ENCODE data around the gene UBIAD1. TPM values are rescaled to one million over a fixed set of nuclear protein-coding genes. Genes with fewer than 3 reads are reported as not detected.

UBIAD1 gene
- total and polyA plus RNA-seq, 10 of the 15 experiments (the other 5 are each of a cell fraction or from before 2014, with no cell fraction given), result 4.5 to 23.8 (median 16.0) TPM

DNA sequence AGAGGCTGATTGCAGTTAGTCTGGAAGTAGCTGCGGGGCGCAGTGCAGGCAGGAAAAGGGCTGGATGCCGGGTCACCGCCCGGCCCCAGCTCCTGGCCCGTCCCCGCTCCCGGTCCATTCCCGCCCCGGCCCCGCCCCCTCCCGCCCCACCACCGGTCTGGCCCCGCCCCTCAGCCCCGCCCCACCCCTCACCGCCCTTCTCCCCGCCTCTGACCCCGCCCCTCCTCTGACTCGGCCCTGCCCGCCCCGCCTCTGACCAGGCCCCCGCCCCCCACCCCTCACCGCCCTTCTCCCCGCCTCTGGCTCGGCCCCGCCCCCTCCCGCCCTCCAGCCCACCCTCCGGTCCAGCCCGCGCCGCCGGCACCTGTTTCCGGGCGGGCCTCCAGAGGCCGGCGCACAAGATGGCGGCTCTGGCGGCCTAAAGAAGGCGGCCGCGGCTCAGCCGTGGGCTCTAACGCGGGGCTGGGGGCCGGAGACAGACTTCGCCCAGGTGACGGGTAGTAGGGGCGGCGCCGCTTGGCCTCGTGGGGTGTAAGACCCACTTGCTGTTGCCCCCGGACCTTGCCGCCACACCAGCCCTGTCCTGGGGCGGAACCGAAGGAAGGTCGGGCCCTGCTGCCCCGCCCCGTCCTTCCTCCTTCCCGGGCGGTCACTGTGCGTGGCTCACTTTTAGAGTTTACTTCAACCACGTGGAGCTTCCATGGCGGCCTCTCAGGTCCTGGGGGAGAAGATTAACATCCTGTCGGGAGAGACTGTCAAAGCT, at the start of gene UBIAD1 (continued):
- TF ChIP-seq, protein P1, sequence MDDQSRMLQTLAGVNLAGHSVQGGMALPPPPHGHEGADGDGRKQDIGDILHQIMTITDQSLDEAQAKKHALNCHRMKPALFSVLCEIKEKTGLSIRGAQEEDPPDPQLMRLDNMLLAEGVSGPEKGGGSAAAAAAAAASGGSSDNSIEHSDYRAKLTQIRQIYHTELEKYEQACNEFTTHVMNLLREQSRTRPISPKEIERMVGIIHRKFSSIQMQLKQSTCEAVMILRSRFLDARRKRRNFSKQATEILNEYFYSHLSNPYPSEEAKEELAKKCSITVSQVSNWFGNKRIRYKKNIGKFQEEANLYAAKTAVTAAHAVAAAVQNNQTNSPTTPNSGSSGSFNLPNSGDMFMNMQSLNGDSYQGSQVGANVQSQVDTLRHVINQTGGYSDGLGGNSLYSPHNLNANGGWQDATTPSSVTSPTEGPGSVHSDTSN (IDR thresholded peaks at IDR 0.05; ENCODE audit: insufficient replicate concordance, low read depth, low read length), result no peak
- 0 out of 2 replicates have a peak, but pooled peaks have one; percentile 10 for TF ChIP-seq TARDBP (IDR thresholded peaks at IDR 0.05; ENCODE audit: borderline replicate concordance)
- no peak for TF ChIP-seq RFX5 (IDR thresholded peaks at IDR 0.05; ENCODE audit: low read depth, low read length)
- TF ChIP-seq FOXM1 (IDR thresholded peaks at IDR 0.05; ENCODE audit: low read depth, low read length), result no peak
- peak in 1 of 2 experiments; percentile 43; a peak in 1 of 4 replicates for TF ChIP-seq SRF (IDR thresholded peaks at IDR 0.05; ENCODE audit: low read depth in 2 of 2, low read length in 2 of 2)
- TF ChIP-seq NFYA (IDR thresholded peaks at IDR 0.05; ENCODE audit: borderline replicate concordance, low read depth, low read length), result no peak
- TF ChIP-seq ZBED1 (IDR thresholded peaks at IDR 0.05; ENCODE audit: borderline replicate concordance), result no peak
- TF ChIP-seq SREBF2 (IDR thresholded peaks at IDR 0.05; ENCODE audit: low read length), result no peak
- TF ChIP-seq, protein P2, sequence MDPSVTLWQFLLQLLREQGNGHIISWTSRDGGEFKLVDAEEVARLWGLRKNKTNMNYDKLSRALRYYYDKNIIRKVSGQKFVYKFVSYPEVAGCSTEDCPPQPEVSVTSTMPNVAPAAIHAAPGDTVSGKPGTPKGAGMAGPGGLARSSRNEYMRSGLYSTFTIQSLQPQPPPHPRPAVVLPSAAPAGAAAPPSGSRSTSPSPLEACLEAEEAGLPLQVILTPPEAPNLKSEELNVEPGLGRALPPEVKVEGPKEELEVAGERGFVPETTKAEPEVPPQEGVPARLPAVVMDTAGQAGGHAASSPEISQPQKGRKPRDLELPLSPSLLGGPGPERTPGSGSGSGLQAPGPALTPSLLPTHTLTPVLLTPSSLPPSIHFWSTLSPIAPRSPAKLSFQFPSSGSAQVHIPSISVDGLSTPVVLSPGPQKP (IDR thresholded peaks at IDR 0.05; ENCODE audit: low read depth, low read length), result 0 out of 2 replicates have a peak, but pooled peaks have one; percentile 54
- TF ChIP-seq ZNF217 (IDR thresholded peaks at IDR 0.05), result 0 out of 2 replicates have a peak, but pooled peaks have one; percentile 46
- no peak for TF ChIP-seq NFXL1 (IDR thresholded peaks at IDR 0.05; ENCODE audit: borderline replicate concordance)
- peak; percentile 80; the same call in 1 of the 2 replicates for TF ChIP-seq ZNF207 (IDR thresholded peaks at IDR 0.05; ENCODE audit: borderline replicate concordance)
- TF ChIP-seq BACH1 (IDR thresholded peaks at IDR 0.05; ENCODE audit: borderline replicate concordance), result peak; percentile 68; the same call in 1 of the 2 replicates
- TF ChIP-seq ATF2 (IDR thresholded peaks at IDR 0.05; ENCODE audit: low read length), result no peak
- TF ChIP-seq PML (IDR thresholded peaks at IDR 0.05; ENCODE audit: low read length), result peak; percentile 74; the same call in 1 of the 2 replicates
- no peak for TF ChIP-seq ZBTB33 (IDR thresholded peaks at IDR 0.05)
- no peak for TF ChIP-seq HDAC2 (IDR thresholded peaks at IDR 0.05)
- TF ChIP-seq CTCF (IDR thresholded peaks at IDR 0.05 in 2 of 3, conservative IDR thresholded peaks at IDR 0.05 in 1 of 3; ENCODE audit: control insufficient read depth in 2 of 3, extremely low read depth in 1 of 3, insufficient read depth in 1 of 3, low read depth in 3 of 3, low read length in 3 of 3), result no peak
- TF ChIP-seq, protein P3, sequence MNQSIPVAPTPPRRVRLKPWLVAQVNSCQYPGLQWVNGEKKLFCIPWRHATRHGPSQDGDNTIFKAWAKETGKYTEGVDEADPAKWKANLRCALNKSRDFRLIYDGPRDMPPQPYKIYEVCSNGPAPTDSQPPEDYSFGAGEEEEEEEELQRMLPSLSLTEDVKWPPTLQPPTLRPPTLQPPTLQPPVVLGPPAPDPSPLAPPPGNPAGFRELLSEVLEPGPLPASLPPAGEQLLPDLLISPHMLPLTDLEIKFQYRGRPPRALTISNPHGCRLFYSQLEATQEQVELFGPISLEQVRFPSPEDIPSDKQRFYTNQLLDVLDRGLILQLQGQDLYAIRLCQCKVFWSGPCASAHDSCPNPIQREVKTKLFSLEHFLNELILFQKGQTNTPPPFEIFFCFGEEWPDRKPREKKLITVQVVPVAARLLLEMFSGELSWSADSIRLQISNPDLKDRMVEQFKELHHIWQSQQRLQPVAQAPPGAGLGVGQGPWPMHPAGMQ (IDR thresholded peaks at IDR 0.05; ENCODE audit: borderline replicate concordance), result no peak
- no peak for TF ChIP-seq CHD1 (IDR thresholded peaks at IDR 0.05; ENCODE audit: low read depth, low read length)
- no peak for TF ChIP-seq ZNF384 (IDR thresholded peaks at IDR 0.05; ENCODE audit: borderline replicate concordance, low read depth, low read length)

All from GM12878 (cell line).